SH-SY5Y (cell line): ENCODE data around the gene NMT2.

Source experiments
- GATA2 ChIP-seq: IDR thresholded peaks from 2 replicates; pipeline ENCODE4 v1.6.1; 2011; ENCODE audit warnings: mild to moderate bottlenecking, low read depth, low read length
- GATA3 ChIP-seq: IDR thresholded peaks from 2 replicates; pipeline ENCODE4 v1.6.1; 2011; ENCODE audit warnings: low read depth, mild to moderate bottlenecking, low read length, moderate library complexity

GRCh38 chr10:15209827-15210509 lies 41.5 kb upstream of the NMT2 start:
- peak; percentile 62 for TF ChIP-seq GATA2
- TF ChIP-seq GATA3: no peak
